H1 (cell line): ENCODE measurements around the gene CACNA2D3.

ENCODE experiments used
- EGR1 ChIP-seq: IDR thresholded peaks from 2 replicates; pipeline ENCODE4 v1.6.1; 2011; ENCODE audit warnings: low read depth, low read length, borderline replicate concordance
- TF ChIP-seq, protein P1 (sequence below), 3 experiments: IDR thresholded peaks; 1 replicate in 2 of 3; 2 replicates in 1 of 3; pipeline versions ENCODE4 v1.5.1 to v1.6.1; 2011; ENCODE audit warnings: low read length in 3 of 3, mild to moderate bottlenecking in 3 of 3, inconsistent platforms in 2 of 3, low read depth in 1 of 3, moderate library complexity in 1 of 3; ENCODE audit not compliant: insufficient read depth in 1 of 3; ENCODE audit errors: control extremely low read depth in 1 of 3

DNA sequence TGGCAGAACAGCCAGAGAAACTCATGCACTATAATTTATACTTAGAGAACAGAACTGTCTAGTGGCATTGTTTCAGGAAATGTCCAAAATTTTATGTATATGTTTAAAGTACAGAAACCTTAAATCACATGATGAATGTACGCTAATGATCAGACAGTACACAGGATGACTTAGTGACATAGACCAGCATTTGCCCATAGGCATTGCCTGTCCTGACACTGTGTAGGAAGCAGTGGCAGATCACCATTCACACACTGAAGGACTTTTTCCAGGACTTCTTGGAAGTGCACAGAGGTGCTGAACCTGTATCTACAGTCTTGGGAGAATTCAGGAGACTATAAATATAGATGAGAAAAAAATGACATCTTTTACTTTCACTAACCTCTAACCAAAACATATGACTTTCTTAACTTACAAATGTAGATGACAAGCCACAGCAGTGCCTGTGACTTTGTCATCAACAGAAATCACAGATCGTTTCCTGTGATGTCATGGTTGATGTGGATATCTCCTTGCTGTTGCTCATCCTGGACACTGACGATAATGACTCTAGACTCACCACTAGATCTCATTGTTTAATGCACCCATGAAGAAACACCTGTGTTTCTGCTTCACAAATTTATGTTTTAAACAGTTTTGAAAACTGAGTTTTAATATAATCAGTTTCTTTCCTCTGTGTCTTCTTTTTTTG, 183.2 kb downstream of the CACNA2D3 start:
- TF ChIP-seq, protein P1, sequence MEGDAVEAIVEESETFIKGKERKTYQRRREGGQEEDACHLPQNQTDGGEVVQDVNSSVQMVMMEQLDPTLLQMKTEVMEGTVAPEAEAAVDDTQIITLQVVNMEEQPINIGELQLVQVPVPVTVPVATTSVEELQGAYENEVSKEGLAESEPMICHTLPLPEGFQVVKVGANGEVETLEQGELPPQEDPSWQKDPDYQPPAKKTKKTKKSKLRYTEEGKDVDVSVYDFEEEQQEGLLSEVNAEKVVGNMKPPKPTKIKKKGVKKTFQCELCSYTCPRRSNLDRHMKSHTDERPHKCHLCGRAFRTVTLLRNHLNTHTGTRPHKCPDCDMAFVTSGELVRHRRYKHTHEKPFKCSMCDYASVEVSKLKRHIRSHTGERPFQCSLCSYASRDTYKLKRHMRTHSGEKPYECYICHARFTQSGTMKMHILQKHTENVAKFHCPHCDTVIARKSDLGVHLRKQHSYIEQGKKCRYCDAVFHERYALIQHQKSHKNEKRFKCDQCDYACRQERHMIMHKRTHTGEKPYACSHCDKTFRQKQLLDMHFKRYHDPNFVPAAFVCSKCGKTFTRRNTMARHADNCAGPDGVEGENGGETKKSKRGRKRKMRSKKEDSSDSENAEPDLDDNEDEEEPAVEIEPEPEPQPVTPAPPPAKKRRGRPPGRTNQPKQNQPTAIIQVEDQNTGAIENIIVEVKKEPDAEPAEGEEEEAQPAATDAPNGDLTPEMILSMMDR (IDR thresholded peaks at IDR 0.05; ENCODE audit: control extremely low read depth in 1 of 3, insufficient read depth in 1 of 3, low read depth in 1 of 3, low read length in 3 of 3): no peak
- no peak for TF ChIP-seq EGR1
